ENCODE results near the gene DGLUCY.
"Not testable (repeated sequence)": the region's sequence is repeated elsewhere in the genome, so short reads cannot be mapped to it uniquely, and the experiment has no call there.

Gene DGLUCY

GRCh38 chr14:91233936-91234790, 120.3 kb downstream of the DGLUCY start:
- DNase-seq (ENCODE audit: low read depth in 2 of 2), result no peak

- DNase-seq (ENCODE audit: low read depth in 2 of 2), result no peak
These were observed 120.9 kb downstream of the DGLUCY start for GRCh38 chr14:91234791-91235114.

GRCh38 chr14:91235841-91236240, 122.0 kb downstream of the DGLUCY start:
- DNase-seq (ENCODE audit: low read depth in 2 of 2), result no peak

DNA sequence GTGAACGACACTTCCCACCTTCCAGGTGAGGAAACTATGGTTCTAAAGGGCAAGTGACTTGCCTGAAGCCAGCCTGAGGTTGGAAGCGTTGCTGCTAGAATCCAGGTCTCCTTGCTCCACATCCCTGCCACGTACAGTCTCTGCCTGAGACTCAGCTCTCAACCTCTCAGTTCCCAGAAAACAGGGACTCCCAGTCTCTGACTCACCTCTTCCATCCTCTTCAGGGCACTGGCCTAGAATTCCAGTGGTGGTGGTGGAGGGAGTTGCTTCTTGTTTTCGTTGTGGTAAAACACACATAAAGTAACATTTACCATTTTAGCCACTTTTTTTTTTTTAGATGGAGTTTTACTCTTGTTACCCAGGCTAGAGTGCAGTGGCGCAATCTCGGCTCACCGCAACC, 123.3 kb downstream of the DGLUCY start:
- no peak for DNase-seq (ENCODE audit: low read depth in 2 of 2)

DNA sequence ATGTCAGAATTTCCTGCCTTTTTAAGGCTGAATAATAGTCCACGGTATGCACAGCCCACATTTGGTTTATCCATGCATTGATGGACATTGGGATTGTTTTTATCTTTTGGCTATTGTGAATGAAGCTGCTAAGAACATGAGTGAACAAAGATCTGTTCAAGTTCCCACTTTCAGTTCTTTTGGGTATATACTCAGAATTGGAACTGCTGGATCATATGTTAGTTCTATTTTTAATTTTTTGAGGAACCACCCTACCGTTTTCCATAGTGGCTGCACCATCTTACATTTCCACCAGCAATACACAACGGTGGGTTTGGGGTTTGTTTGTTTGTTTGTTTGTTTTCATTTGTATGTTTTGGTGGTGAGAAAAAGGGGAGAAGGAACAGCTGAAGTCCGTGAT, 124.2 kb downstream of the DGLUCY start:
- DNase-seq (ENCODE audit: low read depth in 2 of 2), result no peak

DNA sequence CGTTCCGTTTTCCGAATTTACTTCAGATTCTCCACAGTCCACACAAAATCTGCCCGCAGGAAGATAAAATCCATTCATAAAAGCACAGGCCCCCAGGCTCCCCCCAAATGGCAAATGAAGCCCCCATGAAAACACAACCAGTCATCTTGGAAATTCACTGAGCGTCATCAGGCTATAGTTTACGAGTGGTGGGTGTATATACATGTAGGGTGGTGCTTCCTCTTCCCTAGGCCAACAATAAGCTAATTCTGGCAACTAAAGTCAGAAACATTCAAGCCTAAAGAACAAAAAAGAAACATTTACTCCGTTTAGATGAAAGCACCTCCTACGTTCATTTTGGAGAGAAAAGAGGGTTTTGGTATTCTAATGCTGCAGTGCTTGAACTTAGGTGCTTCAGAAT, 124.8 kb downstream of the DGLUCY start:
- DNase-seq (ENCODE audit: low read depth in 2 of 2), result no peak

DNA sequence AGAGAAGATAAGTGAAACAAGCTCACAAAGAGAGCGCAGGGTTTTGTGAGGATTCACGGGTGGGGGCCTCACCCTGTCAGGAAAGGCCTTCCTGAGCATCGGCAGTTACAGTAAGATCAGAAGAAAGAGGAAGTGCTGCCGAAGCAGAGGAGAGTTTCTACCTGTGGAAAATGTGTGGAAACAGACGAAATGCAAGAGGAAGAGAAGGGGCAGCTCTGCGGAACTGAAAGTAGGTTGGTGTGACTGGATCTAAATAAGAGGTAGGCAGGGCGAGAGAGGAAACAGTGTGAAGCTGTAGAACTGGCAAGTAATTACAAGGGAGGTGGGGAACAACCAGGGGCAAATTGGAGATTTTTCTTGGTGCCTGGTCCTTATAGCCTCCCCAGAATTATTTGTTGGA, 128.0 kb downstream of the DGLUCY start:
- no peak for DNase-seq (ENCODE audit: low read depth in 2 of 2)

GRCh38 chr14:91242635-91243034, 128.8 kb downstream of the DGLUCY start:
- no peak for DNase-seq (ENCODE audit: low read depth in 2 of 2)

GRCh38 chr14:91243074-91243471, 129.2 kb downstream of the DGLUCY start:
- DNase-seq (ENCODE audit: low read depth in 2 of 2), result no peak

DNA sequence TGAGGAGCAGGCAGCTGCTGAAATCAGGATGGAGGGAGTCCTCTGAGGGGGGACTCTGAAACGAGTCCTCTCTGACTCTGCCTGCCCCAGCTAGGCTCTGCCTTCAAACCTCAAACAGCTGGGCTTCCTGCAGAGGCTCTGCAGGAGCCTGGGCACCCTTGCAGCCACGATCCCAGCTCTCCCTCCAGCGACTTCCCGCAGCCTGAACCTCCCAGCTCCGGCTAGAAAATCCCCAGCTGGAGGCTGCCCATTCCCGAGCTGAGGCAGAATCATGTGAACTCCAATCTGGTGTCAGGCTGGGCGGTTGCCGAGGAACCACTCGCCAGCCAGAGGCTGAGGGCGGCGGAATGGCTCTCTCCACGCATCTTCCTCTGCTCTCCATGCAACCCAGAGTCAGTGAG, 130.6 kb downstream of the DGLUCY start, which contains the start of gene GPR68:
GPR68 (minus strand) TSS at position 204 of the 401 bp plus-strand sequence. CDS start 9,654 bp downstream, outside the sequence.
- no peak for DNase-seq (ENCODE audit: low read depth in 2 of 2)

DNA sequence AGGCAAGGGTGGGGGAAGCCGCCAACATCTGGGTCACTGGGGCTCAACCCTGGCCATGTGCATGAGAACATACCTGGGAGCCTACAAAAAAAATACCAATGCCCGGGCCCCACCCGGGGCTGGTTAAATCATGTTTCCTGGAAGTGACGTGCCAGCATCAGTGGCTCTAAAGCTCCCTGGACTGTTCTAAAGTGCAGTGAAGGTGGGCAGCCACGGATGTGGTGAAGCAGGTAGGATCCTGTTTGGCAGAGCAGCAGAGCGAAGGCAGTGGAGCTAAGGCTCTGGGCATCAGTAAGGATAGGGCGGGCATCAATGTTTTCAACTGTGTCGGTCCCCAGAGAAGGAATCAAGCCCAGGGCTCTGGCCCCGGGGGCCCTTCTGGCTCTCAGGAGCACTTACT, 131.2 kb downstream of the DGLUCY start:
- DNase-seq (ENCODE audit: low read depth in 2 of 2), result no peak

DNA sequence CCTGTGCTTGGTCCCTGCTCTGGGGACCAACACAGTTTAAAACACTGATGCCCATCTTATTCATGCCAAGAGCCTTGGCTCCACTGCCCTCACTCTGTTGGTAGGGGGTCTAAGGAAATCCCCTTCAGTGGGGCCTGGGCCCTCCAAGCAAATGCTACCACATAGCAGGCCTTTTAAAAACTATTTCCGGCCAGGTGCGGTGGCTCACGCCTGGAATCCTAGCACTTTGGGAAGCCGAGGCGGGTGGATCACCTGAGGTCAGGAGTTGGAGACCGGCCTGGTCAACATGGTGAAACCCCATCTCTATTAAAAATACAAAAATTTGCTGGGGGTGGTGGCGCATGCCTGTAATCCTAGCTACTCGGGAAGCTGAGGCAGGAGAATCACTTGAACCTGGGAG, 131.7 kb downstream of the DGLUCY start:
- DNase-seq (ENCODE audit: low read depth in 2 of 2), result not testable (repeated sequence)

GRCh38 chr14:91246051-91246852, 132.4 kb downstream of the DGLUCY start:
- no peak for DNase-seq (ENCODE audit: low read depth in 2 of 2)

GRCh38 chr14:91249841-91250616, 136.2 kb downstream of the DGLUCY start:
- DNase-seq (ENCODE audit: low read depth in 2 of 2), result no peak

- no peak for DNase-seq (ENCODE audit: low read depth in 2 of 2)
These were observed 137.0 kb downstream of the DGLUCY start for GRCh38 chr14:91250912-91251311.

- no peak for DNase-seq (ENCODE audit: low read depth in 2 of 2)
These were observed 139.3 kb downstream of the DGLUCY start for GRCh38 chr14:91252871-91253794.

GRCh38 chr14:91253795-91254323, 140.0 kb downstream of the DGLUCY start:
- DNase-seq (ENCODE audit: low read depth in 2 of 2), result no peak

DNA sequence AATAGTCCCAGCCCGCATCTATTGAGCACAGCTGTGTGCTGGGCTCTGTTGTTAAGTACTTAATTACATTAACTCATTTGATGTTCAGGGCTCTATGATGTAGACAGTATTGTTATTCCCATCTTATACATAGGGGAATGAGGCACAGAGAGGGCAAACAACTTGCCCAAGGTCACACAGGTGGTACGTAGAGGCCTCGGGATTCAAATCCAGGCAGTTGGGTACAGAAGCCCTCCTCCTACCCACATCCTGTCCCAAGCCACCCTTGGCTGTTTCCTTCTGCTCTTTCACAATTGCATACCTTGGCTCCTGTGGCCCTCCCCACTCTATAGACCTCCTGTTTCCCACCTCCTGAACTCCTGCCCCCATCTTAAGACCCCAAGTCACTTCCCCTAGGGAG, 140.6 kb downstream of the DGLUCY start:
- DNase-seq (ENCODE audit: low read depth in 2 of 2), result no peak

DNA sequence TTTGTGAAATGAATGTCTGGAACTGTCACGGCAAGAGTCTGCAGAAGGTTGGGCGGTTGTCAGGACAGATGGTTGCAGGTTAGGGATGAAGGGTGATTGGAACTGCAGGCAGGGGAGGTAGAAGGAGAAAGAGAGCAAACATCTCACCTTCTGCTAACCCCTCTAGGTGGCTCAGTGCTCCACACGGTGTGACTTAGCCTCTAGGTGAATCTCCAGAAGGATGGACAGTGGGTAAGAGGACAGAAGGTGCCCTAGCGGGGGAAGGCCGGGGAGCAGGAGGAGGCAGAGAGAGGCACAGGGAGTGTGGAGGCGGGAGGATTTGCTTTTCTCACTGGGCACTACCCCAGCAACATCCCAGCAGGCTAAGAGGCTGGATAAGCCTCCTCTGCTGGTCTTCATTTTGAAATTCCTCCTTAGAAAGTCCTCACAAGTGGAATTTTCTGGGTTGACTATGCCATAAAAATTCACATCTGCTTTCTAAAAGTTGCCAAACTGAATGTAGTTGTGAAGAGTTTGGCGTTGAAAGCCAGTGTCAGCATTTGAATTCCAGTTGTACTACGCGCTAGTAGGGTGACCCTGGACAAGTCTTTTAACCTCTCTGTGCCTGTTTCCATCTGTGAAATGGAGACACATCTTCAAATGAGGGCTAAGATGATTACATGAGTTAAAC, 141.3 kb downstream of the DGLUCY start:
- DNase-seq (ENCODE audit: low read depth in 2 of 2), result no peak

DNA sequence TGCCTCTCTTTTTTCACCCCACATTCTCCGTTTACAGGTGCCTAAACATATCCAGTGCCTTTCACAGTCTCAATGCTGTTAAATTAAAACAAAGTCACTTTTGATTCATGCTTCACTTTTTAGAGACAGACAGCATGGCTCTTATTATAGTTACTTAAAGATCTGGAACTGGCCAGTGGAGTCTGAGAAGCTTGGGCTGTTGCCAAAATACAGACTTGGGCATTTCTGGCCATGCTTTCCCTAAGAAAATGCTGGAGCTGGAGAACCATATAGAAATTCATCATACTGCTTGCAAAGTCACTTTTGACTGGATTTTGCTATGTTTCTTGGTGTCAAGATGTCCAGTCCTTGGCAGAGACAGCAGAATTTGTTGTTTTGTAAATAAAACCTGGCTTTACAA, 142.8 kb downstream of the DGLUCY start:
- DNase-seq (ENCODE audit: low read depth in 2 of 2), result no peak
